HL-60 (cell line): ENCODE data around the gene BRMS1L.

Experiments
- DNase-seq, 2 experiments: peaks; one replicate each; pipeline ENCODE4 v3.0.0-alpha.2; 2010 to 2020; ENCODE audit warnings: low read depth in 1 of 2, low spot score in 1 of 2
- H3K27ac ChIP-seq: fragments of 250-450 bp; sonication (Bioruptor Pico); replicated peaks from 2 replicates; pipeline ENCODE4 v1.5.1; 2020; ENCODE audit warnings: mild to moderate bottlenecking, moderate library complexity
- H3K27me3 ChIP-seq: fragments of 250-450 bp; sonication (Bioruptor Pico); 2 replicates; pipeline ENCODE4 v1.5.1; 2021; ENCODE audit warnings: mild to moderate bottlenecking, moderate library complexity; ENCODE audit not compliant: insufficient read depth, poor library complexity, severe bottlenecking
- H3K4me3 ChIP-seq: replicated peaks from 2 replicates; pipeline ENCODE4 v1.5.1; 2011; ENCODE audit warnings: mild to moderate bottlenecking, control low read depth, low read length; ENCODE audit not compliant: insufficient read depth
- GABPA ChIP-seq: IDR thresholded peaks from 2 replicates; pipeline ENCODE4 v1.6.1; 2012; ENCODE audit warnings: low read depth
- POLR2AphosphoS5 ChIP-seq: IDR thresholded peaks from 2 replicates; pipeline ENCODE4 v1.6.1; 2012; ENCODE audit warnings: low read depth
- SPI1 ChIP-seq: IDR thresholded peaks from 2 replicates; pipeline ENCODE4 v1.6.1; 2012; ENCODE audit warnings: low read depth, mild to moderate bottlenecking, borderline replicate concordance
- TF ChIP-seq, protein P1 (sequence below): IDR thresholded peaks from one replicate; pipeline ENCODE4 v1.5.1; 2011; ENCODE audit warnings: low read length, control low read depth, inconsistent platforms; ENCODE audit not compliant: insufficient read depth
- TF ChIP-seq, protein P2 (sequence below): IDR thresholded peaks from 2 replicates; pipeline ENCODE4 v1.6.1; 2012; ENCODE audit warnings: low read depth; ENCODE audit not compliant: insufficient replicate concordance

Gene BRMS1L

DNA sequence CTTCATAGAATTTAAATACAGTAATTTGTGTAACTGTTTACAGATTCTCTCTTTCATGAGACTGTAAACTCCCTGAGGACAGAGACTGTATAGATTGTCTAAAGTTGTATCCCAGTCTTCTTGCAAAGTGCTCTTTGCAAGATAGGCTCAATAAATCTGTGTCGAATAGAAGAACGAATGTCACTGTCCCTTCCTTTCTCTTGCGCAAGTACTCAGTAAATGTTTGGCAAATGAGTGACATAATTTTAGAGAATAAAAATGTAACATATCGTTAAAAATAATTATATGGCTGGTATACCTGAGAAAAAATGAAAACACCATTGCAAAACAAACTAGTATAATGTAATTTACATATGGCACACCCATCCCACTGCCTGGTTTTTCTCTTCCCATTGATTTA lies 15.2 kb upstream of the BRMS1L start:
- no peak overlapping the region for H3K4me3 ChIP-seq

DNA sequence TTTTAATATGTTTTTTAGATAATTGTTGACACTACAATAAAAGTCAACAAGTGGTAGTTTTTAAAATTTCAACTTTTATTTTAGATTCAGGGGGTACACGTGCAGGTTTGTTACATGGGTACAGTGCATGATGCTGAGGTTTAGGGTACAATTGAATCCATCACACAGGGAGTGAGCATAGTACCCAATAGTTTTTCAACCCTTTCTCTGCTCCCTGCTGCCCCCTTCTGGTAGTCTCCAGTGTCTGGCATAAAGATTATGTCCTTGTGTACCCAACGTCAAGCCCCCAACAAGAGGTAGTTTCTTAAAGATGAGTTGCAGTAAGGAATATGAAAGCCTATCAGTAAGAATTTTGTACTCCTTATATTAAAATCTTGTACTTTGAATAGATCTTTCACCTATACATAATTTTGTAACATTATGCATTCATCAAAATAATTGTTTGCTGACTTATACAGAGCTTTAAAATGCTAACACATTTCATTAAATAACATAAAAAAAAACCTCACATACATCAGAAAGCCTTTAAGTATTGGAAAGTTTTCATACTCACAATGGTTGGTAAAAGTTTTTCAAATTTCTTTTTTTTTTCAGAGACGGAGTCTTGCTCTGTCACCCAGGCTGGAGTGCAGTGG lies 11.7 kb upstream of the BRMS1L start:
- Histone ChIP-seq H3K4me3 (no peak overlapping the region), H3K27ac (no peak overlapping the region), H3K27me3 (peaks cover 3% of the 10 kb centered on the region)
- peak; percentile 41 to 78 for DNase-seq
- TF ChIP-seq, protein P1, sequence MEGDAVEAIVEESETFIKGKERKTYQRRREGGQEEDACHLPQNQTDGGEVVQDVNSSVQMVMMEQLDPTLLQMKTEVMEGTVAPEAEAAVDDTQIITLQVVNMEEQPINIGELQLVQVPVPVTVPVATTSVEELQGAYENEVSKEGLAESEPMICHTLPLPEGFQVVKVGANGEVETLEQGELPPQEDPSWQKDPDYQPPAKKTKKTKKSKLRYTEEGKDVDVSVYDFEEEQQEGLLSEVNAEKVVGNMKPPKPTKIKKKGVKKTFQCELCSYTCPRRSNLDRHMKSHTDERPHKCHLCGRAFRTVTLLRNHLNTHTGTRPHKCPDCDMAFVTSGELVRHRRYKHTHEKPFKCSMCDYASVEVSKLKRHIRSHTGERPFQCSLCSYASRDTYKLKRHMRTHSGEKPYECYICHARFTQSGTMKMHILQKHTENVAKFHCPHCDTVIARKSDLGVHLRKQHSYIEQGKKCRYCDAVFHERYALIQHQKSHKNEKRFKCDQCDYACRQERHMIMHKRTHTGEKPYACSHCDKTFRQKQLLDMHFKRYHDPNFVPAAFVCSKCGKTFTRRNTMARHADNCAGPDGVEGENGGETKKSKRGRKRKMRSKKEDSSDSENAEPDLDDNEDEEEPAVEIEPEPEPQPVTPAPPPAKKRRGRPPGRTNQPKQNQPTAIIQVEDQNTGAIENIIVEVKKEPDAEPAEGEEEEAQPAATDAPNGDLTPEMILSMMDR, result peak; percentile 82
- TF ChIP-seq POLR2AphosphoS5, result no peak

More for the DNA sequence above, 15.2 kb upstream of the BRMS1L start:
- TF ChIP-seq, protein P1, result no peak
- TF ChIP-seq, protein P2, sequence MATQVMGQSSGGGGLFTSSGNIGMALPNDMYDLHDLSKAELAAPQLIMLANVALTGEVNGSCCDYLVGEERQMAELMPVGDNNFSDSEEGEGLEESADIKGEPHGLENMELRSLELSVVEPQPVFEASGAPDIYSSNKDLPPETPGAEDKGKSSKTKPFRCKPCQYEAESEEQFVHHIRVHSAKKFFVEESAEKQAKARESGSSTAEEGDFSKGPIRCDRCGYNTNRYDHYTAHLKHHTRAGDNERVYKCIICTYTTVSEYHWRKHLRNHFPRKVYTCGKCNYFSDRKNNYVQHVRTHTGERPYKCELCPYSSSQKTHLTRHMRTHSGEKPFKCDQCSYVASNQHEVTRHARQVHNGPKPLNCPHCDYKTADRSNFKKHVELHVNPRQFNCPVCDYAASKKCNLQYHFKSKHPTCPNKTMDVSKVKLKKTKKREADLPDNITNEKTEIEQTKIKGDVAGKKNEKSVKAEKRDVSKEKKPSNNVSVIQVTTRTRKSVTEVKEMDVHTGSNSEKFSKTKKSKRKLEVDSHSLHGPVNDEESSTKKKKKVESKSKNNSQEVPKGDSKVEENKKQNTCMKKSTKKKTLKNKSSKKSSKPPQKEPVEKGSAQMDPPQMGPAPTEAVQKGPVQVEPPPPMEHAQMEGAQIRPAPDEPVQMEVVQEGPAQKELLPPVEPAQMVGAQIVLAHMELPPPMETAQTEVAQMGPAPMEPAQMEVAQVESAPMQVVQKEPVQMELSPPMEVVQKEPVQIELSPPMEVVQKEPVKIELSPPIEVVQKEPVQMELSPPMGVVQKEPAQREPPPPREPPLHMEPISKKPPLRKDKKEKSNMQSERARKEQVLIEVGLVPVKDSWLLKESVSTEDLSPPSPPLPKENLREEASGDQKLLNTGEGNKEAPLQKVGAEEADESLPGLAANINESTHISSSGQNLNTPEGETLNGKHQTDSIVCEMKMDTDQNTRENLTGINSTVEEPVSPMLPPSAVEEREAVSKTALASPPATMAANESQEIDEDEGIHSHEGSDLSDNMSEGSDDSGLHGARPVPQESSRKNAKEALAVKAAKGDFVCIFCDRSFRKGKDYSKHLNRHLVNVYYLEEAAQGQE, result no peak
- no peak for TF ChIP-seq POLR2AphosphoS5
- TF ChIP-seq SPI1, result no peak
- no peak for TF ChIP-seq GABPA
- no peak for DNase-seq
- no peak overlapping the region for H3K27ac ChIP-seq
- no peaks in the 10 kb centered on the region for H3K27me3 ChIP-seq

DNA sequence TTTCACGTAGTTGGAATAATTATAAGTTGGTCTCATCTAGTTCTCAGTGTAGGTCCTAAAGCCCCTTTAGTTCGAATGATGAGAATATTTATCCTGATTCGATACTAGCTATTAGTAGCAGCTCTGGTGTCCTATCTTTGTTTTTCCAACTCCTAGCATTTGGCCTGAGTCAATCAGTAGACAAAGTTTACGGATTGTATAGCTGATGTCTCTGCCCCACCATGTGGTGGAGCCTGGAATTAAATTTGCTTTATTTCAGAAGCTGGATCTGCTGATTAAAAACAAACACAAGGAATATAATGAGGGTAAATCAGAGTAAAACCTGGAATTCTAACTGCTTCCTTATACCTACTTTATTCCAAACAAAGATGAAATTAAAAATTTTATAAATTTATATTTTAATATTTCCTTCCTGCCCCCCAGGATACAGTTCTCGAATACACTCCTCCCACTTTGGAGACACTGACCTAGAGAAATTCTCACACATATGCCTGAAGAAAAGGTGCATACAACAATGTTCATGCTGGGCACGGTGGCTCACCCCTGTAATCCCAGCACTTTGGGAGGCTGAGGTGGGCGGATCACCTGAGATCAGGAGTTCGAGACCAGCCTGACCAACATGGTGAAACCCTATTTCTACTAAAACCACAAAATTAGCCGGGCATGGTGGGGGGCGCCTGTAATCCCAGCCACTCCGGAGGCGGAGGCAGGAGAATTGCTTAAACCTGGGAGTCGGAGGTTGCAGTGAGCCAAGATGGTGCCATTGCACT lies 7.6 kb upstream of the BRMS1L start:
- Histone ChIP-seq H3K4me3 (no peak overlapping the region), H3K27ac (no peak overlapping the region), H3K27me3 (peaks cover 3% of the 10 kb centered on the region)
- peak in 1 of 2 experiments; percentile 39 for DNase-seq
- TF ChIP-seq, protein P2, result no peak
- TF ChIP-seq, protein P1, result peak; percentile 38
